ENCODE measurements around the gene YTHDF1.

Gene YTHDF1

DNA sequence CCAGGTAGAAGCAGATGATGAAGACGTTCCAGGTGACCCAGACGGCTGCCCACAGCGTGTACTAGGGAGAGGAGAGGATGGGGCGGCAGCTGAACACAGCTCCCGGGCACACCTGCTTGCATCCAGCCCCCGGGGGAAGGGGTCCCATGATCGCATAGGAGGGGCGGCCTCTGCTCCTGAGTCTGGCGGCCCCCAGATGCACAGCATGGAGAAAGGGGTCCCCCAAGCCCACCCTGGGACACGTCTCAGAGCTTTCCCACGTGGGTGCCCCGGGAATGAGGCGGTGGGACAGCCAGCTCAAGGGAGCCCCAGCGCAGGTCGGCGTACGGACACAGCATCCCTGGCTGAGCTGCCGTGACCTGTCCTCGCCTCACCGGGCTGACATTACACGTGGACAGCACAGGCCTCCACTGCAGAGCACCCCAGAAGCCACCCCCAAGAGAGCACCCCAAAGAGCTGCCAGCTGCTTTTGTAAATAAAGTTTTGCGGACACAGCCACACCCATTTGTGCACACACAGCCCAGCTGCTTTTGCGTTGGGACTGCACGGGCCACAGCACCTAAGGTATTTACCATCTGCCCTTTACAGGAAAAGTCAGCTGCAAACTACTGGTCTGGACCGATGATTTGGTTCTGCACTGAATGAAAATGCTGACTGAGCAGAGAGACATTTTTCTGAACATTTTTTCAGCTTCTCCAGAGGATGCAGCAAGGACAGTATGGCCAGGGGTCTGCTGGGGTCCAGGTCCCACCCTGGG lies 33.1 kb upstream of the YTHDF1 start:
- no peak for DNase-seq

DNA sequence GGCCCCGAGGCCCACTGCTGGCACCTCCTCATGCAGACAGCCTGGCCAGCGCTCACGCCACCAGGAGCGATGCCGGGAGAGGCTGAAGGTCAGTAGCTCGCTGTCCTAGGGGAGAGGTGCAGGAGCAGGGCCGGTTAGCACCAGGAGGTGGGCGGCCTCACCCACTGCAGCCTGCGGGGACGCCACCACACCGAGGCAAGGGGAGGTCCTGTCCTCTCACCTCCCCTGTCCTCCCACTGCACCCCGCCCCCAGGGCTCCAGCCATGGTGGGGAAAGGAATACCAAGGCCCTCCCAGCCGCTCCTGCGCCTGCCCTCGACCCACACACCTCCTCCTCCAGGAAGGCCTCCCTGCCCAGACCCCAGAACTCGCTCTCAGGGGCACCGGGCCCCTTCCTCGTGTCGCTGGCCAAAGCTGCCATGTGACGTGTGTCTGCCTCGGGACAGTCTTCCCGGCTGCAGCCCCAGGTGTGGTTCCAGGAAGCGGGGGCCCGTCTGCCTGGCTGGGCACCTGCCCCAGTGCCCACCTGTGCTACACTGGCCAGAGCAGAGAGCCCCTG lies 31.8 kb upstream of the YTHDF1 start:
- no peak for DNase-seq

DNA sequence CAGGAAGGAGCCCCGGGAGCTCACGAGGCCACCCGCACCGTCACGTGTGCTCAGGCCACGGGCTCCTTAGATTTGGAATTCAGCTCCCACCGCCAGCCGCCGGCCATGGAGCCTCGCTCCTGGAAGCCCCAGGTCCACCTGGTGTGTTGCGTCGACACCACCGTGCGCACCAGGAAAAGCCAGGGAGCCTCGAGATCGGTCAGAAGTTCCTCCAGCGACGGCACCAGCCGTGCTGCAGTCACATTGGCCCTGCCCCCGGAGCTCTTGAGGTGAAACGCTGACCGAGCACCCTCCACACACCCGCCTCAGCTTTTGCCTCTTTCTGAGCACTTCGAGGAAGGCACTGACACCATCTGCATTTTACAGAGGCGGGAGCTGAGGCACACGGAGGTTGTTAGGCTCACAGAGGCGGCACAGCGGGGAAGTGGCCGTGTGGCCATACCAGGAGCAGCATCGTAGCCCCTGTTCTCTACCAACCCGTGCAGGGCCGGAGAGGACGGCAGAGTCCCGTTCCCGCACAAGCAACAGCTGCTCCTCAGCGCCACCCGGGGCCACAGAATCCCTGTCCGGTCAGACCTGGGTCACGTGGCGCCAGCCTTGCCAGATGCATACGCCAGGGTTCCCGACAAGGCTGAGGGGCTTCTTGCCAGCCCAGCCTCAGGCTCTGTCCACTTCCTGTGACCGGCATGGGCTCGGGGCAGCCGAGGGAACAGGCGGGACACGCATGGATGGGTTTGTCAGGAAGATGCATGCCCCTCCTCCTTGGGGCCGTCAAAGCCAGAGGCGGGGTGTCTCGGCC lies 30.8 kb upstream of the YTHDF1 start:
- no peak for DNase-seq

DNA sequence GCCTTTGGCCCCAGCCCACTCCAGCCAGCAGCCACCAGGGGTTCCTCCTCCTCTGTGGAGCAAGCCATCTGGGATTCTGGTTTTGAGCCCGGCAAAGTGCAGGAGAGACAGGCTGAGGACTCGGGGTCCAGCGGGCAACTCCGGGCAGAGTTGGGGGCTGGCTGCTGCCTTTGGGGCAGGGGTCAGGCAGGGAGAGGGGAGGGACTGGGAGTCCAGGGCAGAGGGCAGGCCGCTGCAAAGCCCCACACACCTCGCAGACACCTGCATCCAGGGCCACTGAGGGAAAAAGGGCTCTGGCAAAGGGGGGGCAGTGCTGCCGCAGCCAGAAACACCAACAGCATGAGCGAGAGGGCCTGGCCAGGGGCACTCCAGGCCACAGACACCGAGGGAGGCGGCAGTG lies 28.5 kb upstream of the YTHDF1 start:
- DNase-seq: no peak

DNA sequence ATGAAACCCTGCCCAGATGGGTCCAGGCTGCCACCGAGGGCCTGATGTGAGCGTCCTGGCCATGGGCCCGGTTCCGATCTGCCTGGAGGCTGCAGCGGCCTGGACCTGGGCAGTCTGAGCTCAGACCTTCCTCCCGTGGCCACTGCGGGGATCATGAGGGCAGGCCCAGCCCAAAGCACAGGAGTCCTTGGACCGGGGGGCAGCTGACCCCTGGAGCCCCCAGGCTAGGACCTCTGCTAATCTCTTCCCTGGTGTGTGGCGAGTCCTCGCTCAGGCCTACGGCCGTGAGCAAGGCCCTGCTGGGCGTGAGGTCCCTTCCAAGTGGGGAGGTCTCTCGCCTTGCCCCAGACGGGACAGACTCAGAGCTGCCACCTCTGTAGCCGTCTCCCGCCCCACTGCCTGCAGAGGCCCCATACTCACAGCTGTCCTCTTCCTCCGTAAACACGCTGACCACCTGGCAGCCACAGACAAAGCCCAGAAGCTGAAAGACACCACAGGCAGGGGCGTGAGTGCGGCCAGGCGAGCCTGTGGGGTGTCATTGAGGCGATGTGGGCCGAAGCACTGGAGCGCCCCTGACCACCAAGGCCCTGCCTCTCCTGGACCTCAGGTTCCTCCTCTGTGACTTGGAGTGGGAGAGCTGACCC lies 27.8 kb upstream of the YTHDF1 start:
- no peak for DNase-seq

DNA sequence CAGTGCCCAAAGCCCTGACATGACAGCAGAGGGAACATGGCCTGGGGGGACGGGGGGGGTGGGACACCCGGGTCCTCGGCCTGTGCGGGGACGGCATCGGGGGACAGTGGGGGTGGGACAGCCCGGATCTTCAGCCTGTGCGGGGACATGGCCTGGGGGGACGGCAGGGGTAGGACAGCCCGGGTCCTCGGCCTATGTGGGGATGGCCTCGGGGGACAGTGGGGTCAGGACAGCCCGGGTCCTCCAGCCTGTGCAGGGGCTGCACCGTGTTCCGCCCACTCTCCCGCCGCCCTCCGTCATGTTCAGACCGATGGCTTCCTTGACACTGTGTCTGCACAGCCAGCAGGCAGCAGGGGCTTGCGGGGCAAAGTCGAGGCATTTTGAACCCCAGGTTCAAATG lies 26.8 kb upstream of the YTHDF1 start:
- DNase-seq: no peak

DNA sequence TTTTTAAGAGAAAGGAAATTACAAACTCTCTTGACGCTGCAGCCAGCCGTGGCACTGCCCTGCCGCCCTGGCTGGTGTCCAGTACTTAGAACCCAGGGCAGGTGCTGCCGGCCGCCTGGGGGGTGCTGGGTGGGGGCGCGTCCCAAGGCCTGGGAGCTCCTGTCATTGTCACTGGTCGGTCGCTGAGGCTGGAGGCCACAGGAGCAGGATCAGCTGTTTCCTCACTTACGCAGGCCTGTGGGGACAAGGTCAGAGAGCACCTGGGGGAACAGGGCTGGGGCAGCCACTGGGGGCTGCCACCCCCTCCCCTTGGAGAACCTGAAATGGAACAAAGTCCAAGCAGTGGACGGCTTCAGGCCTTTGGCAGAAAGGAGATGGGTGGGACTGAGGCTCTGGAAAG lies 25.3 kb upstream of the YTHDF1 start:
- no peak for DNase-seq

DNA sequence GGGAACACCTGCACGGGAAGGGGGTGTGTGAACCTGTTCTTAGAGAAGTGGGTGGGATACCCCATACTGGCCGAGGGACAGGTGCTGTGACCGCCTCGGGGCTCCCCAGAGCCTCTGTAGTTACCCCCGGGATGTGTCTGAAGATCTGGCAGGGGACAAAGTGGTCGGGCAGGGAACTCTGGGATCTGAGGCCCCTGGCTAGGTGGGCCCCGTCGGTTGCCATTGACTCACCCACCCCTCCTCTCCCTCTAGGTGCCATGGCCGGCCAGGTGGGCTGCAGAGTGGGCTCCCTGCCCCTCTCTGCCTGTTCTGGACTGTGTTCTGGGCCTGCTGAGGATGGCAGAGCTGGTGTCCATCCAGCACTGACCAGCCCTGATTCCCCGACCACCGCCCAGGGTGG lies 24.1 kb upstream of the YTHDF1 start:
- no peak for DNase-seq

DNA sequence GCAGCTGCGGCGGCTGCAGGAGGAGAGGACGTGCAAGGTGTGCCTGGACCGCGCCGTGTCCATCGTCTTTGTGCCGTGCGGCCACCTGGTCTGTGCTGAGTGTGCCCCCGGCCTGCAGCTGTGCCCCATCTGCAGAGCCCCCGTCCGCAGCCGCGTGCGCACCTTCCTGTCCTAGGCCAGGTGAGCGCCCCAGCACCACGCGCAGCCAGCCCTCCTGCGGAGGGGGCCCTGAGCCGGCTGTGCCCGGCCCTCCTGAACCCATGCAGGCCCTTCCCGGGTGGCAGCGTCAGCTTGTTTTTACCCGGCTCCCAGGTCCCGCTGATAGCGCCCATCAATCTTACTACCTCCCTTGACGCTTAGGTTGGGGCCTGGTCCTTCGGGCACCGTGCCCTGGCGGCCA lies 23.5 kb upstream of the YTHDF1 start:
- no peak for DNase-seq

DNA sequence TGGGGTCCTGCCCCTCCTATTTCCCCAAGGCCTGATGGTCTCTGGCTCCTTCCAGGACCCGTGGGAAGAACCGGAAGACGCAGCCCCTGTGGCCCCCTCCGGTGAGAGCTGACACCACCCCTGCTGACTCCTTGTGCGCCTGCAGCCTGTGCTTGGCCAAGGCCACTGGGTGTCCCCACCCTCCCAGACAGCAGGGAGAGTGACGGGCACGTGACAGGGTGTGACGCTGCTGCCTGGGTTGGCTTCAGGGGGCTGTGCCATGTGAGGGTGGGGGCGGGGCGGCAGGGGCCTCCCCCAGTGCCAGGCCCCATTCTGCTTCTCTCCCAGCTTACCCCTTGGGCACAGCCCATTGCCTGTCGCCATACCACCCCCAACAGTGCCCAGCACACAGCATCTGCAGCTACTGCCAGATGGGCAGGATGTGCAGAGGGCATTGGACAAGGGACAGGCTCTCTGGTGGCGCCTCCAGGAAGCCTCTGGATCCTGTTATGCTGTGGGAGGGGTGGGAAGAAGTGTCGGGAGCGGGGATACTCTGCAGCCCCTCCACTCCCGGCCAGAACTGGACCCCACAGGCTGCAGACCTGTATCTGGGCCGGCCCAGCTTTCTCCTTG lies 22.7 kb upstream of the YTHDF1 start:
- no peak for DNase-seq

DNA sequence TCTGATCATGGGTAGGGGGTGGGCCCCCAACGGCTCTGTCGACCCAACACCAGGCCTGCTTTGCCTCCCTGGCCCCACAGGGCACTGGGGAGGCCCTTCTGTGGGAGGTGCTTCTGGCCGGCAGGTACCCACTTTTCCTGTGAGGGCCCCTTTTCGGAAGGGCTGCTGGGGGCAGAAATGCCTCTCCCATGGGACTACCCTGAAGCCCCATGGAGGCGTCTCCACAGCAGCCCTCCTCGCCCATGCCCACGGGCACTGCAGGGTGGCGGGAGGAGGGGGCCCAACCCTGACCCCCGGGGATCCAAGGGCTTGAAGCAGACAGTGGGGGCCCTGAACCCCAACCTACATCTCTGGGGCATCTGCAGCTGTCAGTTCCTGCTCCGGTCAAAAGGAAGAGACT lies 22.1 kb upstream of the YTHDF1 start:
- DNase-seq: no peak

DNA sequence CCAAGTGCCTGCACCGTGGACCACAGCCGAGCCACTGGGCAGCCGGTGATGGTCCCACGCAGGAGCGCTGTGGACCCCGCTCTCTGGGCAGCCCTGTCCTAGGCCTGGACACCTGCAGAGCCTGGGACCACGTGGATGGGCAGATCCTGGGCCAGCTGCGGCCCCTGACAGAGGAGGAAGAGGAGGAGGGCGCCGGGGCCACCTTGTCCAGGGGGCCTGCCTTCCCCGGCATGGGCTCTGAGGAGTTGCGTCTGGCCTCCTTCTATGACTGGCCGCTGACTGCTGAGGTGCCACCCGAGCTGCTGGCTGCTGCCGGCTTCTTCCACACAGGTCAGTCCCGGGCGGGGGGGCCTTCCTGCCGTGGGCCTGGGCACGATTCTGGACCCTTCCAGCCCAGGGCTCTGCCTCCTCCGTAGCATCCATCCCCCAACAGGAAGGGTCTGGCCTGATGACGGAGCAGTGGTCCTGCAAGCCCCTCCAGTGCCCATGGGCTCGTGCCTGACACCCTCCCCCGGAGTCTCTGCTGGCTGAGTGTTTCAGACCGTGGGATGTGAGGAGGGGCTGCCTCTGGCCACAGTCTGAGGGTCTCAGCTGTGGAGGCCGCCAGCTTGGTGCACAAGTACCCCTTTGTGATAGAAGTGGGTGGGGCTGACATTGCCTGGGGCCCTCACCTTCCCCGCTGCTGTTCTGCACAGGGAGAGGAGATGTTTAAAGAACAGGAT lies 20.3 kb upstream of the YTHDF1 start:
- no peak for DNase-seq

DNA sequence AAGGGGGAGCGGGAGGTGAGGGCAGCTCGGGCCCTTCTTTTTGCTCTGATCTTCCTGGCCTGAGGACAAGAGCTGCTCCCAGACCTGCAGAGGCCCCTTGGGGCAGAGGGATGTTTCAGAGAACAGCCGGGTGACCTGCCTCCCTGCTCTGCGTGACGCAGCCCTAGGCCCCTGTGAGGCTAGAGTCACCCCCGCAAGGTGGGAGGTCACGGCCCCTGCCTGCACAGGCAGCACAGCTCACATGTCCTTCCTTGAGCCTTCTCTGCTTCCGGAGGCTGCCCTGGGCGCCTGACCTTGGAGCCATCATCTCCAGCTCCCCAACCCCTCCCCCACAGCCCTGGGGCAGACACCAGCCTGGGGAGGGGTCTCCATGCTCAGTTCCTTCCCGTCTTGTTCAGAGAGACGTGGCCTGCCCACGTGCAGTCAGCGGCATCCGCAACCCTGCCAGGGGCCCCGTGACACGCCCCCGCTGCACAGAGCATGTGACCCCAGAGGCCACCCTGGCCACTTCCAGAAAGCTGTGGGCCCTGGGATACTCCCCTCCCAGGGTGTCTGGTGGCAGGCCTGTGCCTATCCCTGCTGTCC lies 19.6 kb upstream of the YTHDF1 start, which contains the start of gene BIRC7:
Gene BIRC7 (plus strand): TSS at position 507 of the 585 bp plus-strand sequence. CDS start 192 bp downstream, outside the sequence.
- DNase-seq: no peak

DNA sequence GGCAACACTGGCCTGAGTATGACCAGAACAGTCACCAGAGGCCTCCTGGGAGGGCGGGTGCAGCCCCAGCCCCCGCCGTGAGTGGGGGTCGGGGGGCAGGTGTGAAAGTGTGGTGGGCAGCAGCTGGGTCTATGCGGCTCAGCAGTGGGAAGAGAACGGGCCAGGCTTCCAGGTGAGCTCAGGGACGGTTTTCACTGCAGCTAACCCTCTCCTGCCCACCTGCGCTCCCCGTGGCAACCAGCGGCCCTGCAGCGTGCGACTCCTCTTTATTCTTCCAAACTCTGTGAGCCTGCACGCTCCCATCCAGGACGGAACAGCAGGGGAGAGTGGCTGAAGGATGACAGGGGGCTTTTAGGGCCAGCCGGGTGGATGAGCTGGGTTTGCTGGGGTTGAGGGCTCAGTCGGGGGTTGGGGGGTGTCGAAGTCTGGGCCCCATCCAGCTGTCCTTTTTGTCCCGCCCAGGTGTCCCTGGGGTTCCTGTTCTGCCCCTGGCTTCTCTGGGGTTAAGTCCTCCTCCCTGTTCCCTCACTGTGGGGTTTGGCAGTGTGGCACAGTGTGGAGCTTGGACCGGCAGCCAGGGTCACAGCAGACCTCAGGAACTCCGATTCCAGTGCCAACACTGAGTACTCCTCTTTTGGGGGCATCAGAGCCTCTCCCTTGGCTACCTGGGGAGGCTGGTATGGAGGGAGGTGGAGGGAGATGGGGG lies 18.9 kb upstream of the YTHDF1 start:
- peak in 1 of 2 donors; percentile 21 for DNase-seq

DNA sequence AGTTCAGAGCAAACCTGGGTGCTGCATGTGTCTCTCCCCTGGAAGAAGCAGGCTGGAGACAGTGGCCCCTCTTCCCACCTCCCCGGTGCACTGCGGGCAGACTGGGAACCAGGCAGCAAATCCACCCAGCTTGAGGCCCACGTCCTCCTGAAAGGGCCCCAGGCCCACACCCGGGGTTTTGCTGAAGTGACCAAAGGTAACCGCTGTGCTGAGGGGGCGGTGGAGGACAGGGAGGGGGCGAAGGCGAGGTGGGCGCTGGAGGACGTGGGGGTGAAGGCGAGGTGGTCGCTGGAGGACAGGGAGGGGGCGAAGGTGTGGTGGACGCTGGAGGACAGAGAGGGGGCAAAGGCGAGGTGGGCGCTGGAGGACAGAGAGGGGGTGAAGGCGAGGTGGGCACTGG lies 18.0 kb upstream of the YTHDF1 start:
- no peak for DNase-seq

DNA sequence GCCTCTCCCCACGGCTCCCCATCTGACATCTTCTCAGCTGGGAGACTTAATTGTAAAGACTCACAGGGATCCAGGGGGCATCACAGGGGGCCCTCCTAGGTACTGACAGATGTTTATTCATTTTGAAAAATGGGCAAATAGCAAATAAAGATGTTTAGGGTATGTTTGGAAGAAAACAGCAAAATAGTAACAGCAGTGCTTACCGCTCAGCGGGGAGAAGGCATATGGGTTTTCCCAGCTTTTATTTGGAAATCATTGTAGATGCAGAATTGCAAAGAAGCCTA lies 17.1 kb upstream of the YTHDF1 start:
- no peak for DNase-seq

DNA sequence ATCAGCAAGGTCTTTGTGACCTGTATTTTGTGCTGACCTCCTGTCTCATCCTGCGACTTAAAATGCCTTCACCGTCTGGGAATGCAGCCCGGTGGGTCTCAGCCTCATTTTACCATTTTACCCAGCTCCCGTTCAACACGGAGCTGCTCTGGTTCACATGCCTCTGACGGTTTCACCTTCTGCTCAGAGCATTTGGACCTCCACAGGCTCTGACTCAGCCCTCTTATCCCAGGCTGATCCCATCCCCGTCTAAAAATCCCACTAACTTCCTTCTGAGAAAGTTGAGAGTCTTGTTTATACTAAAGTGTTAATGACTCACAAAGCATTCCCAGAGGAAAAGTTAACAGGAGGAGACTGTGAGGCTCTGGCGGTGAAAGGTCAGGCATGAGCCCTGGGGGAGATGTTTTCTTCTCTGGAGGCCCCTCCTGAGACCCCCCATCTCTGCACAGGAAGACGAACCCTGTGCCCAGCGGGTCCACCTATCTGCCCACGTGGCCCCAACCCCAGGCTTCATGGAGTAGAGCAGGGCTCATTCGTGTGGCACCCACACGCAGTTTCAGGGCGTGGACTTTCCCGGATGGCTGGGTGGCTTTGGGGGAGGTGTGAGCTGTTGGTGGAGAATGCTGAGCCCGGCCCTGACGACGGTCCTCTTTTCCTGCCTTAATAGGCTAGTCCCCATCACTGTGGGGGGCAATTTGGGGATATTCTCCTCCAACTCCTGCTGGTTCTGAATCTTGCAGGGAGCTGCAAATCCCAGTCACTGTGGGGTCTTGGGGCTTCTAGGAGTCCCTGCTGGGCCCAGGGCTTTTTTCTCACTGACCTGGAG lies 16.5 kb upstream of the YTHDF1 start:
- DNase-seq: no peak

DNA sequence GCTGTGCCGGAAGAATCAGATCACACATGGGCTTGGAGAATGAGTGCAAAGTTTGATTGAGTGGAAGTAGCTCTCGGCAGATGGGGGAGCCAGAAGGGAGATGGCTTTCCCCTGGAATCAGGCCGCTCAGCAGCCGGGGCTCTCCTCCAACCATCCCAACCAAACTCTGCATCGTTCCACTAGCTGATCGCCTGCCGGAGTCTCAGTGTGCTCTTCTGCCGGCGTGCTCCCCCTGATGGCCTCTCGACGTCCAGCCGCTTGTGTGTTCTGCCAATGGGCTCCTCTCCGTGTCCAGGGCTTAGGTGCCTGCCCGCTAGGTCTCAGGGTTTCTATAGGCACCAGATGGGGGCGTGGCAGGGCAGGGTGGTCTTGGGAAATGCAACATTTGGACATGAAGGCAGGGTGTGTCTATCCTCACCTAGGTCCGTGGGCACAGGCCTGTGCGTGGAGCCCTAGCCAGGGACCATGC lies 14.9 kb upstream of the YTHDF1 start:
- DNase-seq: no peak

DNA sequence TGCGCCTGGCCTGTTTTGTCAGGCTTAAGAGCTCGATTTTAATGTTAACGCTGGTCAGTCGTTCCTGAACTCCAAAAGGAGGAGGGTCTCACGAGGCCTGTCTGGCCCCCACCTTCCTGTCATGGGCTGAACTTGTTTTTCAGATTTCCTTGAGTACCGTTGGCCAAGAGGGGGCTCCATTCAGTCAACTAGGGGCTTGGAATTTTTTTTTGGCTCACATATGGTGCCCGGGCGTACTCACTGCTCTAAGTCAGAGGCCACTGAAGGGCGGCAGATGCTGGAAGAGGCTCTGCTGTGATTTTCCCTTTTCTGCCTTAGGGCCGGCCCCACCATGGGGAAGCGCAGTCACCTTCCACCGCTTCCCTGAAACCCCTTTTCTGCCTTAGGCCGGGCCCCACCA lies 12.9 kb upstream of the YTHDF1 start:
- no peak for DNase-seq

DNA sequence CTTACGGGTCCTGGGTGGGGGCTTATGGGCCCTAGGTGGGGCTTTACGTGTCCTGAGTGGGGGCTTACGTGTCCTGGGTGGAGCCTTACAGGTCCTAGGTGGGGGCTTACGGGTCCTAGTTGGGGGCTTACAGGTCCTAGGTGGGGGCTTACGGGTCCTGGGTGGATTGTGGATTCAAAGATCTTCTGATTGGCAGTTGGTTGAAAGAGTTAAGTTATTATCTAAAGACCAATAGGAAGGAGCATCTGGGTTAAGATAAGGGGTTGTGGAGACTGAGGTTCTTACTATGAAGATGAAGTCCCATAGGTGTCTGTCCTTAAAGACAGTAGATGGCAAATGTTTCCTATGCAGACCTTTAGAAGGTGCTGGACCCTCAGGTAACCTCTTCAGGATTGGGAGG lies 11.3 kb upstream of the YTHDF1 start:
- no peak for DNase-seq

All from CD4-positive, alpha-beta T cell treated with Interferon alpha-2 for 1 hour (primary cell).